HG03108 (cell line): ENCODE results near the gene LRP2.
A peak's percentile ranks its signal among the peaks of the same experiment; 100 is the strongest.

Experiments used
- ATAC-seq: cut with Tn5 transposase; IDR thresholded peaks from one replicate; pipeline ENCODE4 v1.9.1; 2021; ENCODE audit warnings: moderate library complexity; ENCODE audit not compliant: unreplicated experiment

LRP2 gene

GRCh38 chr2:169131587-169132512, 230.5 kb downstream of the LRP2 start:
- peak; percentile 52 for ATAC-seq

GRCh38 chr2:169129703-169130243, 232.6 kb downstream of the LRP2 start:
- no peak for ATAC-seq

- ATAC-seq: no peak
These were observed 242.5 kb downstream of the LRP2 start for GRCh38 chr2:169119851-169120250.

- no peak for ATAC-seq
These were observed 243.1 kb downstream of the LRP2 start for GRCh38 chr2:169119123-169119760.

- no peak for ATAC-seq
These were observed 244.3 kb downstream of the LRP2 start for GRCh38 chr2:169118060-169118459.

GRCh38 chr2:169116993-169117392, 245.3 kb downstream of the LRP2 start:
- ATAC-seq: no peak

GRCh38 chr2:169116327-169116726, 246.0 kb downstream of the LRP2 start:
- no peak for ATAC-seq

- no peak for ATAC-seq
These were observed 248.3 kb downstream of the LRP2 start for GRCh38 chr2:169114056-169114455.

- no peak for ATAC-seq
These were observed 249.5 kb downstream of the LRP2 start for GRCh38 chr2:169112841-169113240.

- no peak for ATAC-seq
These were observed 251.4 kb downstream of the LRP2 start for GRCh38 chr2:169110916-169111315.

- no peak for ATAC-seq
These were observed 251.9 kb downstream of the LRP2 start for GRCh38 chr2:169110419-169110818.

- ATAC-seq: no peak
These were observed 252.6 kb downstream of the LRP2 start for GRCh38 chr2:169109502-169110409.

- no peak for ATAC-seq
These were observed 254.0 kb downstream of the LRP2 start for GRCh38 chr2:169108099-169108884.

GRCh38 chr2:169107645-169108044, 254.7 kb downstream of the LRP2 start:
- ATAC-seq: peak; percentile 78

GRCh38 chr2:169106563-169107545, 255.5 kb downstream of the LRP2 start:
- ATAC-seq: no peak

- ATAC-seq: no peak
These were observed 256.2 kb downstream of the LRP2 start for GRCh38 chr2:169106134-169106533.

- no peak for ATAC-seq
These were observed 256.9 kb downstream of the LRP2 start for GRCh38 chr2:169105476-169105875.

GRCh38 chr2:169104848-169105247, 257.5 kb downstream of the LRP2 start:
- no peak for ATAC-seq

GRCh38 chr2:169095621-169096105, 266.7 kb downstream of the LRP2 start:
- ATAC-seq: no peak
